H1 (cell line): ENCODE results near the gene FES. TPM values are rescaled to one million over a fixed set of nuclear protein-coding genes. Genes with fewer than 3 reads are reported as not detected.

ENCODE experiments used
- CHD7 ChIP-seq: fragments of 300-600 bp; sonication (generic); IDR thresholded peaks from 2 replicates; pipeline ENCODE4 v1.7.1; 2012; ENCODE audit warnings: low read length, moderate library complexity, mild to moderate bottlenecking, inconsistent platforms; ENCODE audit not compliant: insufficient replicate concordance
- CTBP2 ChIP-seq: IDR thresholded peaks from 2 replicates; pipeline ENCODE4 v1.7.0; 2011; ENCODE audit warnings: borderline replicate concordance, mild to moderate bottlenecking, moderate library complexity, mixed read lengths, low read length; ENCODE audit not compliant: insufficient read depth, insufficient read length
- SIX5 ChIP-seq: IDR thresholded peaks from 2 replicates; pipeline ENCODE4 v1.6.1; 2011; ENCODE audit warnings: mild to moderate bottlenecking, low read depth, low read length
- TAF7 ChIP-seq: optimal IDR thresholded peaks from 2 replicates; pipeline ENCODE3; 2011; ENCODE audit warnings: low read depth, mild to moderate bottlenecking, inconsistent platforms, low read length, moderate library complexity, borderline replicate concordance
- TBP ChIP-seq: IDR thresholded peaks from 2 replicates; pipeline ENCODE4 v1.6.1; 2011; ENCODE audit warnings: low read depth, low read length, improper control_type of control experiment
- polyA plus RNA-seq, 7 experiments: library from polyadenylated mRNA; depleted of rRNA in 3 of 7; stranded (reverse) in 5 of 7; unstranded in 2 of 7; fragments of >200 nt in 5 of 7; fragments of 200-250 nt in 2 of 7; gene quantifications; 1 replicate in 5 of 7; 2 replicates in 1 of 7; 4 replicates in 1 of 7; pipeline versions ENCODE4 v1.2.1 to v1.2.3, GENCODE V29; 2011 to 2013; ENCODE audit warnings: missing spikeins in 2 of 7, mixed read lengths in 2 of 7
- total RNA-seq: library from RNA; stranded (reverse); fragmentation: NEBNext Ultra II Directional; extraction: Animal tissue kit (Norgen Biotek cat#: 25700); gene quantifications from 2 replicates; pipeline ENCODE4 v1.2.1, GENCODE V29; 2021

The FES gene
- total and polyA plus RNA-seq, 2 of the 8 experiments (the other 6 are each of a cell fraction or from before 2014, with no cell fraction given): 8.5 to 8.6 TPM

- TF ChIP-seq CHD7 (no peak), TAF7 (no peak), CTBP2 (no peak), SIX5 (no peak), TBP (no peak)
Measured at GRCh38 chr15:90877996-90878395, 6.3 kb upstream of the FES start (continued).
